Liver (tissue), 9 donors: ENCODE measurements around the gene UXS1. TPM values are rescaled to one million over a fixed set of nuclear protein-coding genes. Genes with fewer than 3 reads are reported as not detected.

Source experiments
- DNase-seq: peaks from one replicate; pipeline ENCODE4 v3.0.0-alpha.2; 2017; ENCODE audit warnings: low spot score
- H3K27ac ChIP-seq, 2 donors: one replicate each; pipeline ENCODE4 v1.7.0; 2013; ENCODE audit warnings: inconsistent platforms in 2 of 2, low read length in 2 of 2, control low read depth in 1 of 2, low read depth in 1 of 2, mild to moderate bottlenecking in 1 of 2
- H3K27me3 ChIP-seq, 4 donors: one replicate each; pipeline versions ENCODE4 v1.6.1 to v1.7.0; 2013; ENCODE audit warnings: low read length in 3 of 4, inconsistent platforms in 1 of 4, mild to moderate bottlenecking in 1 of 4, moderate library complexity in 1 of 4; ENCODE audit not compliant: control insufficient read depth in 4 of 4, insufficient read depth in 4 of 4
- H3K36me3 ChIP-seq, 4 donors: one replicate each; pipeline versions ENCODE4 v1.6.1 to v1.7.0; 2013; ENCODE audit warnings: low read length in 3 of 4, mild to moderate bottlenecking in 3 of 4, low read depth in 1 of 4, moderate library complexity in 1 of 4; ENCODE audit not compliant: control insufficient read depth in 4 of 4, insufficient read depth in 3 of 4
- H3K4me1 ChIP-seq, 4 donors: one replicate each; pipeline versions ENCODE4 v1.6.1 to v1.7.0; 2013; ENCODE audit warnings: low read length in 3 of 4, mild to moderate bottlenecking in 3 of 4, moderate library complexity in 1 of 4; ENCODE audit not compliant: control insufficient read depth in 4 of 4, insufficient read depth in 4 of 4
- H3K4me3 ChIP-seq, 3 donors: one replicate each; pipeline versions ENCODE4 v1.6.1 to v1.7.0; 2013; ENCODE audit warnings: low read length in 3 of 3, control low read depth in 1 of 3, low read depth in 1 of 3, mild to moderate bottlenecking in 1 of 3
- H3K9ac ChIP-seq, 2 donors: one replicate each; pipeline ENCODE4 v1.7.0; 2013; ENCODE audit warnings: low read length in 2 of 2, mild to moderate bottlenecking in 2 of 2, moderate library complexity in 2 of 2, control low read depth in 1 of 2, low read depth in 1 of 2
- H3K9me3 ChIP-seq, 4 donors: one replicate each; pipeline versions ENCODE4 v1.6.1 to v1.7.0; 2013; ENCODE audit warnings: low read length in 3 of 4; ENCODE audit not compliant: control insufficient read depth in 4 of 4
- ATF3 ChIP-seq: IDR thresholded peaks from 2 replicates; pipeline ENCODE4 v1.6.1; 2016; ENCODE audit warnings: antibody characterized with exemption
- EGR1 ChIP-seq, 2 donors: IDR thresholded peaks; 2 replicates each; pipeline ENCODE4 v1.6.1; 2016 to 2018; ENCODE audit warnings: antibody characterized with exemption in 2 of 2, low read depth in 2 of 2
- FOXA1 ChIP-seq: IDR thresholded peaks from 2 replicates; pipeline ENCODE4 v1.6.1; 2016; ENCODE audit warnings: antibody characterized with exemption
- FOXA2 ChIP-seq: IDR thresholded peaks from 2 replicates; pipeline ENCODE4 v1.6.1; 2016; ENCODE audit warnings: antibody characterized with exemption
- GABPA ChIP-seq, 2 donors: IDR thresholded peaks in 1 of 2; conservative IDR thresholded peaks in 1 of 2; 2 replicates each; pipeline ENCODE4 v1.6.1; 2016; ENCODE audit warnings: antibody characterized with exemption in 2 of 2, mild to moderate bottlenecking in 1 of 2, moderate library complexity in 1 of 2
- HNF4A ChIP-seq, 2 donors: conservative IDR thresholded peaks; 2 replicates each; pipeline ENCODE4 v1.6.1; 2016; ENCODE audit warnings: antibody characterized with exemption in 2 of 2, mild to moderate bottlenecking in 2 of 2
- HNF4G ChIP-seq: IDR thresholded peaks from 2 replicates; pipeline ENCODE4 v1.6.1; 2016; ENCODE audit warnings: antibody characterized with exemption
- JUND ChIP-seq, 2 donors: IDR thresholded peaks; 2 replicates each; pipeline ENCODE4 v1.6.1; 2016; ENCODE audit warnings: antibody characterized with exemption in 2 of 2
- NR2F2 ChIP-seq: IDR thresholded peaks from 2 replicates; pipeline ENCODE4 v1.6.1; 2016; ENCODE audit warnings: antibody characterized with exemption
- RAD21 ChIP-seq, 2 donors: IDR thresholded peaks; 2 replicates each; pipeline ENCODE4 v1.6.1; 2016; ENCODE audit warnings: antibody characterized with exemption in 2 of 2, mild to moderate bottlenecking in 2 of 2
- REST ChIP-seq: IDR thresholded peaks from 2 replicates; pipeline ENCODE4 v1.6.1; 2016; ENCODE audit warnings: antibody characterized with exemption, mild to moderate bottlenecking
- RXRA ChIP-seq, 2 donors: IDR thresholded peaks; 2 replicates each; pipeline ENCODE4 v1.6.1; 2017 to 2018; ENCODE audit warnings: antibody characterized with exemption in 2 of 2, mild to moderate bottlenecking in 1 of 2
- SP1 ChIP-seq: IDR thresholded peaks from 2 replicates; pipeline ENCODE4 v1.6.1; 2018; ENCODE audit warnings: antibody characterized with exemption, mild to moderate bottlenecking
- TAF1 ChIP-seq: conservative IDR thresholded peaks from 2 replicates; pipeline ENCODE4 v1.6.1; 2016; ENCODE audit warnings: antibody characterized with exemption, mild to moderate bottlenecking
- YY1 ChIP-seq: IDR thresholded peaks from 2 replicates; pipeline ENCODE4 v1.6.1; 2016; ENCODE audit warnings: antibody characterized with exemption, mild to moderate bottlenecking
- ZBTB33 ChIP-seq: IDR thresholded peaks from 2 replicates; pipeline ENCODE4 v1.6.1; 2016; ENCODE audit warnings: antibody characterized with exemption
- WGBS: extraction: QIAGEN DNeasy Blood & Tissue Kit; methylation state at CpG from one replicate; pipeline ENCODE4 v1.1.7; 2013; 5-methylcytosine and 5-hydroxymethylcytosine counted together
- polyA plus RNA-seq, 2 donors: library from polyadenylated mRNA; stranded (reverse) in 1 of 2; unstranded in 1 of 2; fragments of 200-250 nt in 1 of 2; fragments of >200 nt in 1 of 2; fragmentation: Nextera tagmentation in 1 of 2; extraction: Ambion mirVana in 1 of 2; gene quantifications; one replicate each; pipeline versions ENCODE4 v1.2.1 to v1.2.3, GENCODE V29; 2013 to 2015
- total RNA-seq, 2 donors: library from RNA; depleted of rRNA; stranded (reverse); fragments of >200 nt; gene quantifications; one replicate each; pipeline ENCODE4 v1.2.3, GENCODE V29; 2014
- TF ChIP-seq, protein P1 (sequence below): fragments of 150-350 bp; IDR thresholded peaks from 2 replicates; pipeline ENCODE4 v1.5.1; 2017; ENCODE audit warnings: improper control_type of control experiment, low read depth, low read length; ENCODE audit not compliant: missing input control
- TF ChIP-seq, protein P2 (sequence below): IDR thresholded peaks from 2 replicates; pipeline ENCODE4 v1.6.1; 2016; ENCODE audit warnings: antibody characterized with exemption
- donor health status: healthy.
- donor health status: healthy.
- donor health status: healthy.
- donor health status: healthy.
- donor health status: healthy.

UXS1 gene
- total and polyA plus RNA-seq, 4 donors = 8.8 to 19.9 (median 10.0) TPM

- Histone ChIP-seq H3K27me3 (no peaks in the 10 kb centered on the region), H3K4me1 (no peaks in the 10 kb centered on the region), H3K9ac (no peak overlapping the region), H3K27ac (no peak overlapping the region), H3K9me3 (no peaks in the 10 kb centered on the region), H3K36me3 (no peaks in the 10 kb centered on the region), H3K4me3 (no peak overlapping the region)
- no peak for DNase-seq
- WGBS = 78% methylated on average over 2 of the region's 2 CpGs
- no peak for TF ChIP-seq RAD21 (IDR thresholded peaks at IDR 0.05)
Observed at GRCh38 chr2:106053116-106053515, 141.0 kb downstream of the UXS1 start.

- DNase-seq = no peak
- no peak for TF ChIP-seq REST
- no peak for TF ChIP-seq FOXA2
- no peak overlapping the region for H3K27ac ChIP-seq
- no peak overlapping the region for H3K9ac ChIP-seq
- no peaks in the 10 kb centered on the region for H3K36me3 ChIP-seq
- H3K9me3 ChIP-seq = no peaks in the 10 kb centered on the region
- no peak overlapping the region for H3K4me3 ChIP-seq
- H3K27me3 ChIP-seq = no peaks in the 10 kb centered on the region
- no peaks in the 10 kb centered on the region for H3K4me1 ChIP-seq
- WGBS = 82% methylated on average over 6 of the region's 6 CpGs
Observed at GRCh38 chr2:106044859-106045258, 149.2 kb downstream of the UXS1 start.

GRCh38 chr2:106044021-106044420 lies 150.1 kb downstream of the UXS1 start:
- Histone ChIP-seq H3K27me3 (no peaks in the 10 kb centered on the region), H3K4me3 (no peak overlapping the region), H3K9ac (no peak overlapping the region), H3K36me3 (no peaks in the 10 kb centered on the region), H3K9me3 (no peaks in the 10 kb centered on the region), H3K27ac (no peak overlapping the region), H3K4me1 (no peaks in the 10 kb centered on the region)
- TF ChIP-seq REST = no peak
- TF ChIP-seq ATF3 = no peak
- TF ChIP-seq, protein P1, sequence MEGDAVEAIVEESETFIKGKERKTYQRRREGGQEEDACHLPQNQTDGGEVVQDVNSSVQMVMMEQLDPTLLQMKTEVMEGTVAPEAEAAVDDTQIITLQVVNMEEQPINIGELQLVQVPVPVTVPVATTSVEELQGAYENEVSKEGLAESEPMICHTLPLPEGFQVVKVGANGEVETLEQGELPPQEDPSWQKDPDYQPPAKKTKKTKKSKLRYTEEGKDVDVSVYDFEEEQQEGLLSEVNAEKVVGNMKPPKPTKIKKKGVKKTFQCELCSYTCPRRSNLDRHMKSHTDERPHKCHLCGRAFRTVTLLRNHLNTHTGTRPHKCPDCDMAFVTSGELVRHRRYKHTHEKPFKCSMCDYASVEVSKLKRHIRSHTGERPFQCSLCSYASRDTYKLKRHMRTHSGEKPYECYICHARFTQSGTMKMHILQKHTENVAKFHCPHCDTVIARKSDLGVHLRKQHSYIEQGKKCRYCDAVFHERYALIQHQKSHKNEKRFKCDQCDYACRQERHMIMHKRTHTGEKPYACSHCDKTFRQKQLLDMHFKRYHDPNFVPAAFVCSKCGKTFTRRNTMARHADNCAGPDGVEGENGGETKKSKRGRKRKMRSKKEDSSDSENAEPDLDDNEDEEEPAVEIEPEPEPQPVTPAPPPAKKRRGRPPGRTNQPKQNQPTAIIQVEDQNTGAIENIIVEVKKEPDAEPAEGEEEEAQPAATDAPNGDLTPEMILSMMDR = no peak
- TF ChIP-seq SP1 = no peak
- TF ChIP-seq GABPA (IDR thresholded peaks at IDR 0.05 in 1 of 2, conservative IDR thresholded peaks at IDR 0.05 in 1 of 2) = no peak
- TF ChIP-seq YY1 = no peak
- TF ChIP-seq TAF1 = no peak
- TF ChIP-seq JUND (IDR thresholded peaks at IDR 0.05) = no peak
- TF ChIP-seq, protein P2, sequence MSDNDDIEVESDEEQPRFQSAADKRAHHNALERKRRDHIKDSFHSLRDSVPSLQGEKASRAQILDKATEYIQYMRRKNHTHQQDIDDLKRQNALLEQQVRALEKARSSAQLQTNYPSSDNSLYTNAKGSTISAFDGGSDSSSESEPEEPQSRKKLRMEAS = no peak
- no peak for TF ChIP-seq NR2F2
- no peak for TF ChIP-seq RXRA (IDR thresholded peaks at IDR 0.05)
- TF ChIP-seq ZBTB33 = no peak
- TF ChIP-seq RAD21 (IDR thresholded peaks at IDR 0.05) = no peak
- no peak for TF ChIP-seq HNF4G
- TF ChIP-seq HNF4A (conservative IDR thresholded peaks at IDR 0.05) = no peak
- no peak for TF ChIP-seq EGR1 (IDR thresholded peaks at IDR 0.05; ENCODE audit: low read depth in 2 of 2)
- no peak for TF ChIP-seq FOXA1
- no peak for TF ChIP-seq FOXA2
- WGBS = 75% methylated on average over 4 of the region's 4 CpGs
- no peak for DNase-seq
